ENCODE data around the gene GTPBP3. TPM values are rescaled to one million over a fixed set of nuclear protein-coding genes. Genes with fewer than 3 reads are reported as not detected.

Gene GTPBP3
- total RNA-seq, 1 experiment from 2014 or later = 62.9 TPM

DNA sequence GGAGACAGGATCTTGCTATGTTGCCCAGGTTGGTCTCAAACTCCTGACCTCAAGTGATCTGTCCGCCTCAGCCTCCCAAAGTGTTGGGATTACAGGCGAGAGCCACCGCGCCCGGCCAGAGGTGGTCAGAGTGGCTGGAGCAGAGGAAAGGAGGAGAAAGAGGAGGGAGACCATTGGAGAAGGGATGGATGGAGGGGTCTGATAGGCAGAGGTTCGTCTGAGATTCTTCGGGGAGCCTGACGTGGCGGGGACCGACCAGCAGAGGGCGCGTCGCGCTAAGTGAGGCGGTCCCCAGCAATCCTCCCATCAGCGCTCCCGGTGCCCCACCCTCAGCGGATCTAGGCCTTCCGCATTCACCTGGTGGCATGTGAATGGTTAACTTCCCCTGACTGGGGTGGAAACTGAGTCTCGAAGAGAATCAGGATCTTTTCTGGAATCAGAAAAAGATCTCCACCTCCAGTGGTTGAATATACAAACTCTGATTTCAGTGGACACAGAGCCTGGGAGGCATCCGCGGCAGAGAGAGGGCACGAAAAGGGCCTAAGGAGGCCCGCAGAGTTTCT lies 8.8 kb downstream of the GTPBP3 start:
- no peak overlapping the region for H3T11ph ChIP-seq (ENCODE audit: low read length)
- no peaks in the 10 kb centered on the region for H3K4me1 ChIP-seq (ENCODE audit: insufficient read depth, low read length)
- no peak overlapping the region for H3K14ac ChIP-seq (ENCODE audit: insufficient read depth, low read length)
- H3K4ac ChIP-seq (ENCODE audit: low read depth, low read length) = no peak overlapping the region
- no peaks in the 10 kb centered on the region; a peak in 1 of 5 replicates for H3K9me3 Mint-ChIP-seq
- no peak overlapping the region for H3K56ac ChIP-seq (ENCODE audit: insufficient read length, low read depth, low read length)
- H4K20me1 ChIP-seq (ENCODE audit: control insufficient read depth, insufficient read depth, insufficient read length) = no peaks in the 10 kb centered on the region
- H4K5ac ChIP-seq (ENCODE audit: insufficient read length, low read depth, low read length) = no peak overlapping the region
- H3K27me3 ChIP-seq (ENCODE audit: insufficient read depth, low read length) = no peaks in the 10 kb centered on the region
- H2BK15ac ChIP-seq (ENCODE audit: low read depth, low read length) = no peak overlapping the region
- peak overlapping the region in 1 of 2 experiments; percentile 12; a peak in 1 of 5 replicates for H3K4me3 Mint-ChIP-seq
- no peaks in the 10 kb centered on the region for H3K23me2 ChIP-seq (ENCODE audit: insufficient read length, low read depth, low read length, poor library complexity, severe bottlenecking)
- no peak overlapping the region for H3K23ac ChIP-seq (ENCODE audit: insufficient read length, low read depth, low read length)
- no peaks in the 10 kb centered on the region for H3K79me1 ChIP-seq (ENCODE audit: insufficient read depth, low read depth, low read length, poor library complexity, severe bottlenecking)
- H4K8ac ChIP-seq (replicated peaks; ENCODE audit: insufficient read length, low read depth, low read length) = no peak overlapping the region
- H3K4me2 ChIP-seq (ENCODE audit: insufficient read depth, insufficient read length, low read length) = no peak overlapping the region
- no peak overlapping the region for H2BK120ac ChIP-seq (ENCODE audit: low read depth, low read length, poor library complexity, severe bottlenecking)
- no peaks in the 10 kb centered on the region for H3K9me3 ChIP-seq (ENCODE audit: control insufficient read depth, low read depth, low read length)
- H3K27me3 Mint-ChIP-seq (ENCODE audit: low read depth) = peaks cover 4% of the 10 kb centered on the region; the same call in 1 of the 2 replicates
- WGBS (ENCODE audit: extremely low coverage, insufficient read length, low lambda C conversion rate) = no CpG with 5 or more reads among the region's 24 CpGs
- H3K36me3 Mint-ChIP-seq (ENCODE audit: insufficient read depth in 1 of 3, low read depth in 3 of 3) = peaks cover 9 to 21% (median 12%) of the 10 kb centered on the region in 3 experiments; a peak in 5 of 7 replicates
- no peaks in the 10 kb centered on the region for H3K79me2 ChIP-seq (ENCODE audit: insufficient read depth, low read length)
- no peak overlapping the region for H3K27ac ChIP-seq (ENCODE audit: insufficient read length, low read depth, low read length)
- no peak overlapping the region for H2AK5ac ChIP-seq (ENCODE audit: insufficient read length, low read length)
- H2AFZ ChIP-seq (ENCODE audit: low read length) = no peak overlapping the region
- no peak overlapping the region for H3K27ac Mint-ChIP-seq
- DNase-seq = peak; percentile 90
- peaks cover 11 to 21% of the 10 kb centered on the region in 2 experiments for H3K4me1 Mint-ChIP-seq
- no peak overlapping the region for H3K18ac ChIP-seq (ENCODE audit: insufficient read length, low read depth, low read length)
- no peak overlapping the region for H2BK5ac ChIP-seq (ENCODE audit: insufficient read length, low read length)
- no peak overlapping the region for H4K91ac ChIP-seq (ENCODE audit: insufficient read length, low read depth, low read length)
- no peak overlapping the region for H2BK20ac ChIP-seq (ENCODE audit: low read depth, low read length, poor library complexity, severe bottlenecking)
- TF ChIP-seq, protein P1, sequence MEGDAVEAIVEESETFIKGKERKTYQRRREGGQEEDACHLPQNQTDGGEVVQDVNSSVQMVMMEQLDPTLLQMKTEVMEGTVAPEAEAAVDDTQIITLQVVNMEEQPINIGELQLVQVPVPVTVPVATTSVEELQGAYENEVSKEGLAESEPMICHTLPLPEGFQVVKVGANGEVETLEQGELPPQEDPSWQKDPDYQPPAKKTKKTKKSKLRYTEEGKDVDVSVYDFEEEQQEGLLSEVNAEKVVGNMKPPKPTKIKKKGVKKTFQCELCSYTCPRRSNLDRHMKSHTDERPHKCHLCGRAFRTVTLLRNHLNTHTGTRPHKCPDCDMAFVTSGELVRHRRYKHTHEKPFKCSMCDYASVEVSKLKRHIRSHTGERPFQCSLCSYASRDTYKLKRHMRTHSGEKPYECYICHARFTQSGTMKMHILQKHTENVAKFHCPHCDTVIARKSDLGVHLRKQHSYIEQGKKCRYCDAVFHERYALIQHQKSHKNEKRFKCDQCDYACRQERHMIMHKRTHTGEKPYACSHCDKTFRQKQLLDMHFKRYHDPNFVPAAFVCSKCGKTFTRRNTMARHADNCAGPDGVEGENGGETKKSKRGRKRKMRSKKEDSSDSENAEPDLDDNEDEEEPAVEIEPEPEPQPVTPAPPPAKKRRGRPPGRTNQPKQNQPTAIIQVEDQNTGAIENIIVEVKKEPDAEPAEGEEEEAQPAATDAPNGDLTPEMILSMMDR (conservative IDR thresholded peaks at IDR 0.05) = peak; percentile 99
- H2BK12ac ChIP-seq (ENCODE audit: insufficient read length, low read depth, low read length) = no peak overlapping the region
- H3K9ac ChIP-seq (ENCODE audit: extremely low read depth, insufficient read length, low read length) = no peak overlapping the region

Measured in H9 (cell line).